Testis (tissue), 2 donors: Measurements from ENCODE around the gene CSF1R.

Source experiments
- CTCF ChIP-seq, 3 experiments: fragments of 450-650 bp in 2 of 3; fragments of 200-600 bp in 1 of 3; sonication (generic) in 1 of 3; IDR thresholded peaks; one replicate each; pipeline ENCODE4 v1.5.1; 2016 to 2019; ENCODE audit warnings: antibody characterized with exemption in 3 of 3, mild to moderate bottlenecking in 2 of 3, moderate library complexity in 1 of 3
- POLR2A ChIP-seq: fragments of 450-650 bp; IDR thresholded peaks from one replicate; pipeline ENCODE4 v1.6.1; 2017; ENCODE audit warnings: antibody characterized with exemption, mild to moderate bottlenecking, moderate library complexity

GRCh38 chr5:150026682-150027172, 59.6 kb downstream of the CSF1R start:
- TF ChIP-seq POLR2A (no peak), CTCF (IDR thresholded peaks at IDR 0.05) (no peak)
